Fibroblast of mammary gland (primary cell): ENCODE results near the gene TMPRSS6.

Source experiments
- DNase-seq: peaks from one replicate; pipeline ENCODE4 v3.0.0-alpha.2; 2010; ENCODE audit warnings: low read depth
- H3K4me3 ChIP-seq: 2 replicates; pipeline ENCODE4 v1.5.1; 2011; ENCODE audit warnings: low read depth, mild to moderate bottlenecking, low read length, moderate library complexity; ENCODE audit not compliant: control insufficient read depth
- CTCF ChIP-seq: conservative IDR thresholded peaks from 2 replicates; pipeline ENCODE4 v1.5.1; 2011; ENCODE audit warnings: low read depth, low read length, inconsistent platforms; ENCODE audit not compliant: control insufficient read depth, insufficient read depth

The TMPRSS6 gene

GRCh38 chr22:37126383-37126782 is 16.9 kb upstream of the TMPRSS6 start:
- H3K4me3 ChIP-seq = no peak overlapping the region
- TF ChIP-seq CTCF = no peak
- peak; percentile 5 for DNase-seq

- no peak for DNase-seq
- H3K4me3 ChIP-seq = no peak overlapping the region
- TF ChIP-seq CTCF = no peak
Observed at GRCh38 chr22:37123649-37124048, 14.1 kb upstream of the TMPRSS6 start.

GRCh38 chr22:37122598-37123180 is 13.2 kb upstream of the TMPRSS6 start:
- no peak for DNase-seq
- no peak overlapping the region for H3K4me3 ChIP-seq
- no peak for TF ChIP-seq CTCF

GRCh38 chr22:37121887-37122591 is 12.5 kb upstream of the TMPRSS6 start:
- peak; percentile 14 for DNase-seq
- TF ChIP-seq CTCF = no peak
- H3K4me3 ChIP-seq = no peak overlapping the region

- no peak for DNase-seq
- H3K4me3 ChIP-seq = no peak overlapping the region
- no peak for TF ChIP-seq CTCF
Observed at GRCh38 chr22:37120569-37121340, 11.2 kb upstream of the TMPRSS6 start.

- no peak for TF ChIP-seq CTCF
- DNase-seq = no peak
- no peak overlapping the region for H3K4me3 ChIP-seq
Observed at GRCh38 chr22:37119872-37120271, 10.4 kb upstream of the TMPRSS6 start.
